ENCODE results near the gene FRG2B.
"Not testable (repeated sequence)": the region's sequence is repeated elsewhere in the genome, so short reads cannot be mapped to it uniquely, and the experiment has no call there.

FRG2B gene

GRCh38 chr10:133626695-133627094, at the start of gene FRG2B:
Gene FRG2B, minus strand, starts transcription at chr10:133626795. Its CDS starts 53 bp downstream, at chr10:133626742.
- FAIRE-seq = not testable (repeated sequence)

GRCh38 chr10:133667446-133667845, 40.9 kb upstream of the FRG2B start:
- DNase-seq (ENCODE audit: insufficient read length, low spot score); FAIRE-seq: not testable (repeated sequence)

More at GRCh38 chr10:133626695-133627094, at the start of gene FRG2B:
- DNase-seq (ENCODE audit: insufficient read length, low spot score) = not testable (repeated sequence)

GRCh38 chr10:133663544-133664160, 37.1 kb upstream of the FRG2B start:
- not testable (repeated sequence) for FAIRE-seq; DNase-seq (ENCODE audit: insufficient read length, low spot score)

- DNase-seq (ENCODE audit: insufficient read length, low spot score); FAIRE-seq: not testable (repeated sequence)
These were observed 34.5 kb upstream of the FRG2B start for GRCh38 chr10:133661122-133661521.

DNA sequence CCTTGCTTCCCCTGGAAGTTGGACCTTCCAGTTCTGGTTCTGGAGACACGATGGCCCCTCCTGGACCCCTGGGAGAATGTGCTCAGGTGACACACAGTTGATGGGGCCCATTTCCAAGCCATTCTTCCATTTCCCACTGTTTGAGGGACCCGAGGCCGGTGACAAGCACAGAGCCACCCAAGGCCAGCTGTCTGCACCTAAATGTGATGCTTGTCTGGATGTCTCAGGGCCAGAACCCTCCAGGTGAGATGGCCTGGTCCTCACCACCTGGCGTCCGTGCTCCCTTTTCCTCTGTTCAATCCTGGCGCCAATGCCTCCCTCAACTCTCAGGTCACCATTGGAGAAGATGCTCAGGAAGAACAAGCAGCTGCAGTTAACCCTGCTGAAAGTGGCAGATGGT, 33.9 kb upstream of the FRG2B start:
- FAIRE-seq; DNase-seq (ENCODE audit: insufficient read length, low spot score): not testable (repeated sequence)

DNA sequence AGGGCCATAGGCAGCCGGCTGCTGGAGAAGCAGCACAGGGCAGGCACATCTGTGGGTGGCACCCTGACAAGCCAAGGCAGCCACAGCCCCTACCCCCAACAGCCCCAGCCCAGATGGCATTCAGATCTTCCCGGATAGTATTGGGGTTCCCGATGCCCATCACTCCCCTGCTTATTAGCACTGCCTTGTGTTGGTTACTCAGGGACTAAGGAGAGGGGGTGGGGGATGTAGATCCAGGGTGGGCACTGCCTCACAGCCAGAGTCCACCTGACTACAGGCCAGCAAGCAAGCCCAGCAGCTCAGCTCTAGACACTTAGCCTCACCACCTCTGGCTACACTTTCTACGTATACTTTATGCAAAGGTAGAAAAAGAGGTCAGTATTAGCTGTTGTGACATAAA, 30.7 kb upstream of the FRG2B start:
- not testable (repeated sequence) for FAIRE-seq; DNase-seq (ENCODE audit: insufficient read length, low spot score)

DNA sequence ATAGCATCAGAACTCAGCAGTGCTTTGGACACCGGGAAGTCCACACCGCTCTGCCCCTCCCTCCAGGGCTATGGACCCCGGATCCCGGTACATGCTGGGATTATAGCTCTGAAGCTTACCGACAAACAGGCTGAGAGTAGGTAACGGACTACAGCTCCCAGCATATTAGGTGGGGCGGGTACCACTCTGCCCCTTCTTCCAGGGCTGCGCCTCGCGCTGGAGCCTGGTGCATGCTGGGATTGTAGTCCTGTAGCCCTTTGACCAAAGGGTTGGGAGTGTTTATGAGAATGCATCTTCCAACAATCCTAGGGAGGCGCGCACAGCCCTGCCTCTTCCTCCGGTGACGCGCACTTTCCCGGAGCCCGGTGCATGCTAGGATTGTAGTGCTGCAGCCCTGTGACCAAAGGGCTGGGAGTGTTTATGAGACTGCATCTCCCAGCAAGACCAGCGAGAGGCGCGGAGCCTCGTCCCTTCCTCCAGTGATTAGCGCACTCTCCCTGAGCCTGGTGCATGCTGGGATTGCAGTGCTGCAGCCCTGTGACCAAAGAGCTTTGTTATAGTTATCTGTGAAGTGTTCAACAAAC, 22.4 kb upstream of the FRG2B start:
- not testable (repeated sequence) for FAIRE-seq; DNase-seq (ENCODE audit: insufficient read length, low spot score)

DNA sequence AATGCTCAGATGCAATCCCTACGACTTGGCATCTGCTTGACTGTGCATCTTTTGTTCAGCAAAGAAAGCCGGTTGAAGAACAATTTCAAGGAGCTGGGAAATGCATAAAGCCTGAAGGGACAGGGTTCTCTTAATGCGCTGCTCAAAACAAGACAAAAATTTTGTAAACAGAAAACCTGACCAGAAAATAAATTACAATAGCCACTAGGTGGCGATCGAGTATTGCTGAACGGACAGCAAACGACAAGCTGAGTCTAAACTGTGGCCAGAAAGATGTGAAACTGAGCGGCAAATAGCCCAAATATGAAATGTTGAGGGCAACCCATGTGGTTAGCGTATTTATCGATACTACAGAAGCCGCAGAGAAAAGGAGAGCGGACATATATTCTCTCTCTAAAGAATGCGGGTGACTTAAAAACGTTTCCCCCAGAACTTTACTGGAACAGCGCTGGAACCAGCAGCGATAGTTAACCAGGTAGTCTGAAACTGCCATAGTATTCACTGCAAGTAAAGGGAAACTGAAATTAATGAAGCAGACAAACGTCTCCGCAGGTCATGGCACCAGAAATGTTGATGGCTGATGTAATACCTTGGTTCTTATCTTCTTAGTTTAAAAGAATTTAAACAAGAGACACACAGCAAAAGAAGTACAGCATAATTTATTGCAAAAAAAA, 20.6 kb upstream of the FRG2B start:
- TF ChIP-seq CTCF (IDR thresholded peaks at IDR 0.05; ENCODE audit: insufficient read depth, missing control alignments) = peak; percentile 23
- not testable (repeated sequence) for FAIRE-seq; DNase-seq (ENCODE audit: insufficient read length, low spot score)

DNA sequence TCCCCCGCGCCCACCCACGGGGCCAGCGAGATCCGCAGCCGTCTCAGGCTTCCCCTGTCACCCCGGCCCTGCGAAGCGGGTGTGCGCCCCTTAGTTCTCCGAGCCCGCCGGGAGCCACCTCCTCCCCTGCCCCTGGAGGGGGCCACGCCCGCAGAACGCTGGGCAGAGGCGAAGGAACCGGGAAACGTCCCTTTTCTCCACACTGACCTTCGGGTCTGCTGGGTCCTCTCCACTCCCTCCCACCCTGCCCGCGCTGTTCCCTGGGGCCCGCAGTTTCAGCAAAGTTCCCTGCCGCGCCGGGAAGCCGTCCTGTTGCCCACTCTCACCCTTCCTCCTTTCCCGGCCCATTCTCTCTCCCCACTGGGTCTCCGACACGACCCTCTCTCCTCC, 11.2 kb upstream of the FRG2B start:
- not testable (repeated sequence) for DNase-seq (ENCODE audit: insufficient read length, low spot score); FAIRE-seq

DNA sequence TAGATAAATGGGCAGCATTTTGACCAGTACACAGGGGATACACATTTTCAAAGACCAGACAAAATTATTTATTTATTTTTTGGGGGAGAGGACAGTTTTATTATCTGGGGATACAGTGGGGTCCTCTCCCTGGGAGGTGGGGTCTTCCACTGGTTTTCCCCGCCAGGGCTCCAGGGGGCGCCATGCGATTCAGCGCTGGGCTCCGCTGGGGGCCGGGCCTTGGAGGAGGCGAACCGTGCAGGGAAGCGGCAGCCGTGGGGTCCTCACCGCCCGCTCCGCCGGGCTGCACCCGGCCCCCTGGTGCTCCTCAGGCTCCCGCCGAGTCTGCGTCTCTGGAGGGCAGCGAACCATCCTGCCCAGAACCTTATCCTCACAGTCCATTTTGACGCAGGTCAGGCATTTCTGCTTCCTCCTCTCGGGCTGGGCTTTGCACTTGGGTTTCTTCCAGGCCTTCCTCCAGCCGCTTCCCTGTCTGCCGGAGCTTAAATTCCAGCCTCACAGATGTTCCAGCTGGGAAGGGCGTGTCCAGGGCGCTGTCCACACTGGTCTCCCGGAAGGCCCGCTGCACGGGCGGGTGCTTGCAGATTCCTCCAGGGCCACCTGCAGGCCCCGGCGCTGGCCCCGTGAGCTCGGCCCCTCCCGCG, 10.7 kb upstream of the FRG2B start:
- DNase-seq (ENCODE audit: insufficient read length, low spot score); FAIRE-seq: not testable (repeated sequence)

DNA sequence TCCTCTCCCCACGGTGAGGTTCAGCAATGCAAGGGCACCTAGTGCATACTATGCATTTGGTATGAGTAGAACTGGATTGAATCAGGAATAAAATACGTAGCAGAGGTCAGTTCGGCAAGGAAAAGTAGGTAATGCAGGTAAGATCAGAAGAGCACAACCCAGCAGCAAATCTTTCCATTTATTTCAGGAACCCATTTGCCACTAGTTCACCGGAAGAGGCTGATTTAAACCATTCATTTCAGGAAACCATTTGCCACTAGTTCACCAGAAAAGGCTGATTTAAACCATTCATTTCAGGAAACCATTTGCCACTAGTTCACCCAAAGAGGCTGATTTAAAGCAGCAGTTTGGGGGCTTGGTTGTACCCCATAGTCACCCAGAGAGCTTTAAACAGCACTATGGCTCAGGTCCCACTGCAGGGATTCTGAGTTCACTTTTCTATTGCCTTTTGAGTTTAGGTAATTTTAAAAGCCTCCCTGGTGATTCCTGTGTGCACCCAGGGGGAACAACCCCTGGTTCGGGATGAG, 4.2 kb upstream of the FRG2B start:
- not testable (repeated sequence) for FAIRE-seq

DNA sequence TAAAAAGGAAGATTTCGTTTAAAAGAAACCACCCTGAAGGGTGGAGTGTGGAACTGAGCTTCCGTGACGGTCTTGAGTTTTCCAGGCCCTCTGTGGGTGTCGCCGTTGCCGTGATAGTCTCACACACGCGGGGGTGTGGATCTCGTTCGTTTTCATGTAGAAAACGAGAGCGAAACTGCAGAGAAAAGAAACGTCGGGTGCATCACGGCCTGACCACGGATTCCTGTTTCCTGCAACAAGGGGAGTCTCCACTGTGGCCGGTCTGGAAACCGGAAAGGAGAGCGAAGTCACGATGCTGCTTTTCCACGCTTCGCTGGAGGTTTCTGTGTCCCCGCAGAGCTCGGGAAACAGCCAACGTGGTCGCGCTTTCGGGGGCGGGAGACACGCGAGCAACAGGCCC, 4.1 kb downstream of the FRG2B start:
- DNase-seq (ENCODE audit: insufficient read length, low spot score); FAIRE-seq: not testable (repeated sequence)

More for the DNA sequence above, 4.2 kb upstream of the FRG2B start:
- DNase-seq (ENCODE audit: insufficient read length, low spot score) = not testable (repeated sequence)

- no peak for FAIRE-seq
- no peak for DNase-seq (ENCODE audit: insufficient read length, low spot score)
- TF ChIP-seq CTCF (IDR thresholded peaks at IDR 0.05; ENCODE audit: insufficient read depth, missing control alignments) = no peak
These were observed 7.7 kb downstream of the FRG2B start for GRCh38 chr10:133618851-133619250.
